HepG2 (cell line): ENCODE measurements around the gene ERRFI1. TPM values are rescaled to one million over a fixed set of nuclear protein-coding genes. Genes with fewer than 3 reads are reported as not detected.

Experiments used
- ATAC-seq: fragments of 200-7000 bp; cut with Tn5 transposase; 3 replicates; pipeline ENCODE4 v1.9.1; 2020; ENCODE audit warnings: mild to moderate bottlenecking, moderate library complexity
- BruUV-seq: library from RNA; stranded (reverse); fragments of 400-500 nt; replicated peaks from 2 replicates; lab custom pipeline; 2021; lab: Mats Ljungman, UMichigan
- CTCF ChIA-PET: fragments of 300-600 bp; formaldehyde crosslinking; extraction: SDS; loops from one replicate; lab custom pipeline; 2021; ENCODE audit warnings: low total read pairs, inconsistent platforms, low intra/inter-chr PET ratio; lab: Yijun Ruan, JAX
- POLR2A ChIA-PET: fragments of 350-600 bp; sonication (Branson Sonifier 250); formaldehyde crosslinking; loops from one replicate; lab custom pipeline; 2020; ENCODE audit warnings: antibody characterized with exemption, inconsistent platforms; lab: Yijun Ruan, JAX
- DNase-seq: peaks from one replicate; pipeline ENCODE4 v3.0.0-alpha.2; 2015; ENCODE audit warnings: low spot score
- FAIRE-seq: peaks from 3 replicates; lab custom pipeline; 2011; peaks lifted over from hg19 to GRCh38; lab: Jason Lieb, UNC
- H2AFZ ChIP-seq: one replicate; pipeline ENCODE4 v1.6.1; 2011; ENCODE audit warnings: low read length, inconsistent platforms
- H3K27ac ChIP-seq: fragments of 300-600 bp; 3 replicates; pipeline ENCODE4 v1.8.0; 2011; ENCODE audit warnings: mixed run types, mild to moderate bottlenecking, mixed read lengths, low read length, inconsistent platforms; ENCODE audit not compliant: insufficient read depth; ENCODE audit errors: extremely low read length
- H3K27me3 ChIP-seq, 2 experiments: fragments of 200-600 bp in 1 of 2; 2 replicates in 1 of 2; 3 replicates in 1 of 2; pipeline versions ENCODE4 v1.6.0 to v1.8.0; 2011; ENCODE audit warnings: low read length in 2 of 2, mild to moderate bottlenecking in 2 of 2, moderate library complexity in 2 of 2, inconsistent platforms in 1 of 2; ENCODE audit not compliant: insufficient read depth in 2 of 2, control insufficient read depth in 1 of 2
- H3K36me3 ChIP-seq, 2 experiments: fragments of 200-600 bp in 1 of 2; replicated peaks in 1 of 2; 2 replicates in 1 of 2; 3 replicates in 1 of 2; pipeline versions ENCODE4 v1.5.1 to v1.8.0; 2011; ENCODE audit warnings: low read length in 2 of 2, inconsistent platforms in 1 of 2; ENCODE audit not compliant: insufficient read depth in 2 of 2, control insufficient read depth in 1 of 2
- H3K4me1 ChIP-seq: 2 replicates; pipeline ENCODE4 v1.5.1; 2012; ENCODE audit warnings: low read length, inconsistent platforms; ENCODE audit not compliant: insufficient read depth
- H3K4me2 ChIP-seq: 2 replicates; pipeline ENCODE4 v1.6.0; 2011; ENCODE audit warnings: low read depth, low read length, inconsistent platforms
- H3K4me3 ChIP-seq, 3 experiments: fragments of 200-600 bp in 1 of 3; sonication (generic), shearing (Covaris generic) in 1 of 3; replicated peaks in 1 of 3; 2 replicates each; pipeline ENCODE4 v1.5.1; 2011 to 2016; ENCODE audit warnings: low read length in 3 of 3, inconsistent platforms in 2 of 3, low read depth in 2 of 3, mild to moderate bottlenecking in 2 of 3, control low read depth in 1 of 3, mixed read lengths in 1 of 3; ENCODE audit not compliant: insufficient read depth in 1 of 3
- H3K79me2 ChIP-seq: one replicate; pipeline ENCODE4 v1.6.1; 2011; ENCODE audit warnings: low read length, inconsistent platforms; ENCODE audit not compliant: insufficient read depth
- H3K9ac ChIP-seq: 2 replicates; pipeline ENCODE4 v1.6.0; 2011; ENCODE audit warnings: mild to moderate bottlenecking, low read depth, low read length, inconsistent platforms; ENCODE audit not compliant: insufficient read depth
- H3K9me3 ChIP-seq: 2 replicates; pipeline ENCODE4 v1.5.1; 2012; ENCODE audit warnings: mild to moderate bottlenecking, low read length
- H4K20me1 ChIP-seq: 2 replicates; pipeline ENCODE4 v1.6.0; 2011; ENCODE audit warnings: inconsistent platforms, mild to moderate bottlenecking, low read length, moderate library complexity; ENCODE audit not compliant: insufficient read depth
- AGO2 ChIP-seq: fragments of 200-400 bp; formaldehyde crosslinking; optimal IDR thresholded peaks from 2 replicates; pipeline ENCODE3; 2017; ENCODE audit warnings: mild to moderate bottlenecking, low read depth, low read length, moderate library complexity
- FOSL1 ChIP-seq: sonication (generic); formaldehyde crosslinking; IDR thresholded peaks from 2 replicates; pipeline ENCODE4 v1.9.0; 2021; ENCODE audit warnings: missing genetic modification reagents, borderline replicate concordance
- HNRNPL ChIP-seq: fragments of 200-400 bp; formaldehyde crosslinking; IDR thresholded peaks from 2 replicates; pipeline ENCODE4 v1.6.1; 2017; ENCODE audit warnings: mild to moderate bottlenecking, low read depth, low read length
- MYC ChIP-seq: sonication (generic); formaldehyde crosslinking; IDR thresholded peaks from 2 replicates; pipeline ENCODE4 v1.9.0; 2021; ENCODE audit warnings: missing genetic modification reagents, borderline replicate concordance
- RBM22 ChIP-seq: fragments of 200-400 bp; formaldehyde crosslinking; optimal IDR thresholded peaks from 2 replicates; pipeline ENCODE3; 2017; ENCODE audit warnings: mild to moderate bottlenecking, low read length, moderate library complexity
- SSRP1 ChIP-seq: IDR thresholded peaks from 2 replicates; pipeline ENCODE4 v1.6.1; 2016; ENCODE audit warnings: control low read depth
- STAG1 ChIP-seq: sonication (generic); formaldehyde crosslinking; IDR thresholded peaks from 2 replicates; pipeline ENCODE4 v1.4.0; 2020; ENCODE audit warnings: missing genetic modification reagents
- ZNF121 ChIP-seq: sonication (generic); formaldehyde crosslinking; IDR thresholded peaks from 2 replicates; pipeline ENCODE4 v1.5.0; 2020; ENCODE audit warnings: mild to moderate bottlenecking, missing genetic modification reagents
- ZNF235 ChIP-seq: sonication (generic); formaldehyde crosslinking; IDR thresholded peaks from 2 replicates; pipeline ENCODE4 v1.8.1; 2023; ENCODE audit warnings: mild to moderate bottlenecking, missing genetic modification reagents, borderline replicate concordance
- ZNF33B ChIP-seq: sonication (generic); formaldehyde crosslinking; IDR thresholded peaks from 2 replicates; pipeline ENCODE4 v1.5.1; 2020; ENCODE audit warnings: mild to moderate bottlenecking, missing genetic modification reagents
- ZNF367 ChIP-seq: sonication (generic); formaldehyde crosslinking; IDR thresholded peaks from 2 replicates; pipeline ENCODE4 v1.4.0; 2020; ENCODE audit warnings: missing genetic modification reagents, borderline replicate concordance
- ZNF557 ChIP-seq: sonication (generic); formaldehyde crosslinking; IDR thresholded peaks from 2 replicates; pipeline ENCODE4 v1.4.0; 2020; ENCODE audit warnings: missing genetic modification reagents
- ZNF720 ChIP-seq: sonication (generic); formaldehyde crosslinking; IDR thresholded peaks from 2 replicates; pipeline ENCODE4 v1.4.0; 2020; ENCODE audit warnings: missing genetic modification reagents
- ZNF747 ChIP-seq: sonication (generic); formaldehyde crosslinking; IDR thresholded peaks from 2 replicates; pipeline ENCODE4 v1.8.1; 2023; ENCODE audit warnings: missing genetic modification reagents, mild to moderate bottlenecking, borderline replicate concordance
- ZNF770 ChIP-seq: sonication (generic); formaldehyde crosslinking; IDR thresholded peaks from 2 replicates; pipeline ENCODE4 v1.5.0; 2020; ENCODE audit warnings: mild to moderate bottlenecking, missing genetic modification reagents
- WGBS: methylation state at CpG from one replicate; pipeline ENCODE4 v1.1.6; 2017; ENCODE audit warnings: low lambda C conversion rate; 5-methylcytosine and 5-hydroxymethylcytosine counted together
- in situ Hi-C: cut with HindIII; loops from 2 replicates; pipeline ENCODE4 v1.10.0; 2017; ENCODE audit warnings: low pct_unique_long_range_greater_than_20kb; ENCODE audit not compliant: extremely low pct_ligation_motif_present
- intact Hi-C: fragments of 100-400 bp; cut with micrococcal nuclease; formaldehyde crosslinking; loops from one replicate; pipeline ENCODE4 v1.10.0; 2022; ENCODE audit not compliant: unreplicated experiment
- polyA plus RNA-seq, 8 experiments: library from polyadenylated mRNA; depleted of rRNA in 3 of 8; stranded (reverse) in 7 of 8; unstranded in 1 of 8; fragments of >200 nt; fragmentation: Illumina TruSeq in 4 of 8; extraction: Trizol in 4 of 8; gene quantifications; 2 replicates each; pipeline versions ENCODE4 v1.2.1 to v1.2.3, GENCODE V29; 2011 to 2016; ENCODE audit warnings: low read depth in 4 of 8, missing spikeins in 1 of 8, mixed read lengths in 1 of 8; ENCODE audit not compliant: insufficient read depth in 1 of 8
- total RNA-seq, 5 experiments: library from RNA; depleted of rRNA; stranded (reverse); fragments of >200 nt; fragmentation: Illumina TruSeq; extraction: Trizol; gene quantifications; 2 replicates each; pipeline ENCODE4 v1.2.3, GENCODE V29; 2016; ENCODE audit warnings: low read depth in 1 of 5
- TF ChIP-seq, protein P1 (sequence below): sonication (generic); formaldehyde crosslinking; IDR thresholded peaks from 2 replicates; pipeline ENCODE4 v1.4.0; 2020; ENCODE audit warnings: mild to moderate bottlenecking, low read depth, missing genetic modification reagents
- TF ChIP-seq, protein P2 (sequence below): IDR thresholded peaks from 2 replicates; pipeline ENCODE4 v1.6.1; 2016; ENCODE audit warnings: control low read depth

ERRFI1 gene
- total and polyA plus RNA-seq, 2 of the 13 experiments (the other 11 are each of a cell fraction or from before 2014, with no cell fraction given): 84.4 to 753 TPM

GRCh38 chr1:8025671-8026144, 401 bp downstream of the ERRFI1 start:
- H4K20me1 ChIP-seq: peaks cover 54% of the 10 kb centered on the region
- peak overlapping the region; percentile 71 for H3K27ac ChIP-seq
- CTCF ChIA-PET: no interaction called here
- FAIRE-seq: no peak
- in situ Hi-C loops: loop anchor here (10.0 to 25.0 kb wide), 2 partner anchors 112 to 209 kb away; no protein-coding TSS in a partner anchor
- no peak overlapping the region for H2AFZ ChIP-seq
- H3K4me1 ChIP-seq: peaks cover 34% of the 10 kb centered on the region
- POLR2A ChIA-PET: interaction anchor here (0.6 to 3.7 kb wide), 23 partner anchors 9 to 290 kb away, joined by 3 to 99 read pairs (median 21); no protein-coding TSS in a partner anchor
- no peaks in the 10 kb centered on the region for H3K9me3 ChIP-seq
- no peak for ATAC-seq
- DNase-seq: no peak
- peak overlapping the region; percentile 74; the same call in 1 of the 2 replicates for H3K4me2 ChIP-seq
- peaks cover 0 to 5% of the 10 kb centered on the region in 2 experiments; a peak in 1 of 5 replicates for H3K27me3 ChIP-seq
- no TSS peak for BruUV-seq
- H3K36me3 ChIP-seq: peaks cover 2 to 36% of the 10 kb centered on the region in 2 experiments; a peak in 4 of 5 replicates
- peak overlapping the region; percentile 100 for H3K9ac ChIP-seq
- intact Hi-C loops: loop anchor here (2.0 to 10.0 kb wide), 5 partner anchors 52 to 289 kb away; no protein-coding TSS in a partner anchor
- H3K4me3 ChIP-seq: peak overlapping the region; percentile 88 to 100 (median 94)
- 0% methylated on average over 4 of the region's 69 CpGs for WGBS
- peaks cover 73% of the 10 kb centered on the region for H3K79me2 ChIP-seq
- 0 out of 2 replicates have a peak, but pooled peaks have one; percentile 3 for TF ChIP-seq ZNF121
- no peak for TF ChIP-seq MYC
- no peak for TF ChIP-seq ZNF33B (CRISPR knock-in tag)
- peak; percentile 59; the same call in 1 of the 2 replicates for TF ChIP-seq SSRP1 (CRISPR knock-in tag)
- TF ChIP-seq ZNF747 (CRISPR knock-in tag): no peak
- TF ChIP-seq, protein P1, sequence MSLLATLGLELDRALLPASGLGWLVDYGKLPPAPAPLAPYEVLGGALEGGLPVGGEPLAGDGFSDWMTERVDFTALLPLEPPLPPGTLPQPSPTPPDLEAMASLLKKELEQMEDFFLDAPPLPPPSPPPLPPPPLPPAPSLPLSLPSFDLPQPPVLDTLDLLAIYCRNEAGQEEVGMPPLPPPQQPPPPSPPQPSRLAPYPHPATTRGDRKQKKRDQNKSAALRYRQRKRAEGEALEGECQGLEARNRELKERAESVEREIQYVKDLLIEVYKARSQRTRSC (CRISPR knock-in tag): no peak
- TF ChIP-seq RBM22: peak; percentile 3
- TF ChIP-seq STAG1 (CRISPR knock-in tag): no peak
- no peak for TF ChIP-seq FOSL1
- TF ChIP-seq ZNF720 (CRISPR knock-in tag): no peak
- 0 out of 2 replicates have a peak, but pooled peaks have one; percentile 68 for TF ChIP-seq HNRNPL
- TF ChIP-seq ZNF235: 0 out of 2 replicates have a peak, but pooled peaks have one; percentile 16
- TF ChIP-seq ZNF557 (CRISPR knock-in tag): no peak
- no peak for TF ChIP-seq ZNF770 (CRISPR knock-in tag)
- TF ChIP-seq AGO2: peak; percentile 99
- TF ChIP-seq ZNF367: no peak
- TF ChIP-seq, protein P2, sequence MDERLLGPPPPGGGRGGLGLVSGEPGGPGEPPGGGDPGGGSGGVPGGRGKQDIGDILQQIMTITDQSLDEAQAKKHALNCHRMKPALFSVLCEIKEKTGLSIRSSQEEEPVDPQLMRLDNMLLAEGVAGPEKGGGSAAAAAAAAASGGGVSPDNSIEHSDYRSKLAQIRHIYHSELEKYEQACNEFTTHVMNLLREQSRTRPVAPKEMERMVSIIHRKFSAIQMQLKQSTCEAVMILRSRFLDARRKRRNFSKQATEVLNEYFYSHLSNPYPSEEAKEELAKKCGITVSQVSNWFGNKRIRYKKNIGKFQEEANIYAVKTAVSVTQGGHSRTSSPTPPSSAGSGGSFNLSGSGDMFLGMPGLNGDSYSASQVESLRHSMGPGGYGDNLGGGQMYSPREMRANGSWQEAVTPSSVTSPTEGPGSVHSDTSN (CRISPR knock-in tag): no peak
